ENCODE data around the gene TEN1.

- no peak for TF ChIP-seq CTCF (IDR thresholded peaks at IDR 0.05; ENCODE audit: insufficient read depth, low read length, poor library complexity, severe bottlenecking)
- no peak for TF ChIP-seq EZH2phosphoT487 (conservative IDR thresholded peaks at IDR 0.05; ENCODE audit: low read length)
These were observed 69.1 kb downstream of the TEN1 start for GRCh38 chr17:76048025-76048605.

All from SU-DHL-6 (cell line).